GM23338 (cell line): Measurements from ENCODE around the gene WAPL. TPM values are rescaled to one million over a fixed set of nuclear protein-coding genes. Genes with fewer than 3 reads are reported as not detected.

Experiments used
- ATAC-seq: fragments of 200-7000 bp; cut with Tn5 transposase; 3 replicates; pipeline ENCODE4 v1.9.1; 2020
- DNase-seq: peaks from one replicate; pipeline ENCODE4 v3.0.0-alpha.2; 2015; ENCODE audit warnings: low spot score
- H2AFZ ChIP-seq: fragments of 200-600 bp; sonication (generic); 2 replicates; pipeline ENCODE4 v1.8.0; 2016; ENCODE audit warnings: antibody characterized with exemption, mild to moderate bottlenecking, moderate library complexity
- H3F3A ChIP-seq: fragments of 200-600 bp; sonication (generic); replicated peaks from 2 replicates; pipeline ENCODE4 v1.8.0; 2017; ENCODE audit warnings: antibody characterized with exemption, mixed run types, low read depth
- H3K27ac ChIP-seq: fragments of 200-600 bp; sonication (generic); 2 replicates; pipeline ENCODE4 v1.6.1; 2016; ENCODE audit warnings: low read depth
- H3K27me3 ChIP-seq: fragments of 200-600 bp; sonication (generic); 2 replicates; pipeline ENCODE4 v1.8.0; 2016; ENCODE audit warnings: mild to moderate bottlenecking, mixed run types, moderate library complexity; ENCODE audit not compliant: insufficient read depth
- H3K36me3 ChIP-seq: fragments of 200-600 bp; sonication (generic); 2 replicates; pipeline ENCODE4 v1.8.0; 2016; ENCODE audit warnings: mild to moderate bottlenecking; ENCODE audit not compliant: insufficient read depth
- H3K4me1 ChIP-seq: fragments of 200-600 bp; sonication (generic); 2 replicates; pipeline ENCODE4 v1.8.0; 2016; ENCODE audit warnings: mild to moderate bottlenecking, moderate library complexity; ENCODE audit not compliant: insufficient read depth
- H3K4me2 ChIP-seq: fragments of 200-600 bp; sonication (generic); 2 replicates; pipeline ENCODE4 v1.7.1; 2017; ENCODE audit warnings: mixed run types
- H3K4me3 ChIP-seq: fragments of 200-600 bp; sonication (generic); 2 replicates; pipeline ENCODE4 v1.6.1; 2016; ENCODE audit warnings: mixed run types
- H3K79me2 ChIP-seq: fragments of 200-600 bp; sonication (generic); replicated peaks from 2 replicates; pipeline ENCODE4 v1.8.0; 2017; ENCODE audit warnings: mild to moderate bottlenecking; ENCODE audit not compliant: insufficient read depth
- H3K9me2 ChIP-seq: fragments of 200-600 bp; sonication (generic); 2 replicates; pipeline ENCODE4 v1.8.0; 2017; ENCODE audit not compliant: insufficient read depth
- H4K20me1 ChIP-seq: fragments of 200-600 bp; sonication (generic); replicated peaks from 2 replicates; pipeline ENCODE4 v1.8.0; 2017; ENCODE audit warnings: mild to moderate bottlenecking; ENCODE audit not compliant: insufficient read depth
- H3K27ac Mint-ChIP-seq: 2 replicates; pipeline ENCODE4 v1.8.0; 2020; ENCODE audit warnings: inconsistent platforms, mild to moderate bottlenecking, moderate library complexity, mixed read lengths
- H3K27me3 Mint-ChIP-seq: 3 replicates; pipeline ENCODE4 v1.8.0; 2022; ENCODE audit warnings: low read depth, mild to moderate bottlenecking, moderate library complexity, mixed read lengths, inconsistent platforms; ENCODE audit not compliant: insufficient read depth, poor library complexity
- H3K36me3 Mint-ChIP-seq: 3 replicates; pipeline ENCODE4 v1.8.0; 2021; ENCODE audit warnings: low read depth, mild to moderate bottlenecking, inconsistent platforms, moderate library complexity, mixed read lengths
- H3K4me1 Mint-ChIP-seq: 3 replicates; pipeline ENCODE4 v1.8.0; 2020; ENCODE audit warnings: mild to moderate bottlenecking, inconsistent platforms, mixed read lengths
- H3K4me3 Mint-ChIP-seq: 3 replicates; pipeline ENCODE4 v1.8.0; 2021; ENCODE audit warnings: moderate library complexity, mild to moderate bottlenecking, inconsistent platforms, mixed read lengths
- H3K9me3 Mint-ChIP-seq: 3 replicates; pipeline ENCODE4 v1.8.0; 2020; ENCODE audit warnings: moderate library complexity, mild to moderate bottlenecking, inconsistent platforms, mixed read lengths
- JUNB ChIP-seq: IDR thresholded peaks from one replicate; pipeline ENCODE4 v1.6.1; 2016; ENCODE audit warnings: antibody characterized with exemption; ENCODE audit not compliant: unreplicated experiment
- POLR2AphosphoS5 ChIP-seq: IDR thresholded peaks from 2 replicates; pipeline ENCODE4 v1.6.1; 2016; ENCODE audit warnings: antibody characterized with exemption, low read depth
- ZNF462 ChIP-seq: fragments of 250-450 bp; sonication (Bioruptor Pico); IDR thresholded peaks from 2 replicates; pipeline ENCODE4 v1.5.0; 2020; ENCODE audit warnings: mild to moderate bottlenecking, moderate library complexity
- polyA plus RNA-seq: library from polyadenylated mRNA; unstranded; fragments of >200 nt; fragmentation: Nextera tagmentation; extraction: Ambion mirVana; gene quantifications from 2 replicates; pipeline ENCODE4 v1.2.1, GENCODE V29; 2016
- total RNA-seq: library from RNA; depleted of rRNA; stranded (reverse); fragments of >200 nt; shearing (Covaris generic); gene quantifications from 2 replicates; pipeline ENCODE4 v1.2.3, GENCODE V29; 2014

WAPL gene
- total and polyA plus RNA-seq, 2 experiments from 2014 or later: 25.2 to 60.8 TPM

- no peak for TF ChIP-seq ZNF462 (CRISPR knock-in tag)
These were observed 118.3 kb downstream of the WAPL start (continued) for GRCh38 chr10:86403183-86403797.

GRCh38 chr10:86402283-86402941 lies 119.2 kb downstream of the WAPL start:
- Histone ChIP-seq H3K9me2 (no peaks in the 10 kb centered on the region), H2AFZ (peak overlapping the region; percentile 72), H3F3A (peaks cover 6% of the 10 kb centered on the region; the same call in 1 of the 2 replicates), H3K4me3 (peak overlapping the region; percentile 74), H3K36me3 (no peaks in the 10 kb centered on the region; the same call in 1 of the 2 replicates), H3K79me2 (no peaks in the 10 kb centered on the region), H3K4me1 (peaks cover 18% of the 10 kb centered on the region), H4K20me1 (no peaks in the 10 kb centered on the region), H3K27me3 (peaks cover 51% of the 10 kb centered on the region), H3K27ac (no peak overlapping the region), H3K4me2 (peak overlapping the region; percentile 97)
- H3K36me3 Mint-ChIP-seq: no peaks in the 10 kb centered on the region; the same call in 2 of the 3 replicates
- no peak for TF ChIP-seq JUNB
- TF ChIP-seq POLR2AphosphoS5: no peak
- peaks cover 19% of the 10 kb centered on the region for H3K4me1 Mint-ChIP-seq
- peaks cover 42% of the 10 kb centered on the region for H3K27me3 Mint-ChIP-seq
- ATAC-seq (peak; percentile 1; the same call in 1 of the 3 replicates), DNase-seq (peak; percentile 34)
- H3K27ac Mint-ChIP-seq: no peak overlapping the region
- no peaks in the 10 kb centered on the region for H3K9me3 Mint-ChIP-seq
- peak overlapping the region; percentile 72 for H3K4me3 Mint-ChIP-seq
